HepG2 (cell line): Measurements from ENCODE around the gene TLE1. TPM values are rescaled to one million over a fixed set of nuclear protein-coding genes. Genes with fewer than 3 reads are reported as not detected.
"Not testable (repeated sequence)": the region's sequence is repeated elsewhere in the genome, so short reads cannot be mapped to it uniquely, and the experiment has no call there.

Experiments
- ATAC-seq: fragments of 200-7000 bp; cut with Tn5 transposase; 3 replicates; pipeline ENCODE4 v1.9.1; 2020; ENCODE audit warnings: mild to moderate bottlenecking, moderate library complexity
- BruUV-seq: library from RNA; stranded (reverse); fragments of 400-500 nt; replicated peaks from 2 replicates; lab custom pipeline; 2021; lab: Mats Ljungman, UMichigan
- CTCF ChIA-PET: fragments of 300-600 bp; formaldehyde crosslinking; extraction: SDS; loops from one replicate; lab custom pipeline; 2021; ENCODE audit warnings: low total read pairs, inconsistent platforms, low intra/inter-chr PET ratio; lab: Yijun Ruan, JAX
- POLR2A ChIA-PET: fragments of 350-600 bp; sonication (Branson Sonifier 250); formaldehyde crosslinking; loops from one replicate; lab custom pipeline; 2020; ENCODE audit warnings: antibody characterized with exemption, inconsistent platforms; lab: Yijun Ruan, JAX
- DNase-seq: peaks from one replicate; pipeline ENCODE4 v3.0.0-alpha.2; 2015; ENCODE audit warnings: low spot score
- FAIRE-seq: peaks from 3 replicates; lab custom pipeline; 2011; peaks lifted over from hg19 to GRCh38; lab: Jason Lieb, UNC
- H2AFZ ChIP-seq: one replicate; pipeline ENCODE4 v1.6.1; 2011; ENCODE audit warnings: low read length, inconsistent platforms
- H3K27ac ChIP-seq: fragments of 300-600 bp; 3 replicates; pipeline ENCODE4 v1.8.0; 2011; ENCODE audit warnings: mixed run types, mild to moderate bottlenecking, mixed read lengths, low read length, inconsistent platforms; ENCODE audit not compliant: insufficient read depth; ENCODE audit errors: extremely low read length
- H3K27me3 ChIP-seq, 2 experiments: fragments of 200-600 bp in 1 of 2; 2 replicates in 1 of 2; 3 replicates in 1 of 2; pipeline versions ENCODE4 v1.6.0 to v1.8.0; 2011; ENCODE audit warnings: low read length in 2 of 2, mild to moderate bottlenecking in 2 of 2, moderate library complexity in 2 of 2, inconsistent platforms in 1 of 2; ENCODE audit not compliant: insufficient read depth in 2 of 2, control insufficient read depth in 1 of 2
- H3K36me3 ChIP-seq, 2 experiments: fragments of 200-600 bp in 1 of 2; replicated peaks in 1 of 2; 2 replicates in 1 of 2; 3 replicates in 1 of 2; pipeline versions ENCODE4 v1.5.1 to v1.8.0; 2011; ENCODE audit warnings: low read length in 2 of 2, inconsistent platforms in 1 of 2; ENCODE audit not compliant: insufficient read depth in 2 of 2, control insufficient read depth in 1 of 2
- H3K4me1 ChIP-seq: 2 replicates; pipeline ENCODE4 v1.5.1; 2012; ENCODE audit warnings: low read length, inconsistent platforms; ENCODE audit not compliant: insufficient read depth
- H3K4me2 ChIP-seq: 2 replicates; pipeline ENCODE4 v1.6.0; 2011; ENCODE audit warnings: low read depth, low read length, inconsistent platforms
- H3K4me3 ChIP-seq, 3 experiments: fragments of 200-600 bp in 1 of 3; sonication (generic), shearing (Covaris generic) in 1 of 3; replicated peaks in 1 of 3; 2 replicates each; pipeline ENCODE4 v1.5.1; 2011 to 2016; ENCODE audit warnings: low read length in 3 of 3, inconsistent platforms in 2 of 3, low read depth in 2 of 3, mild to moderate bottlenecking in 2 of 3, control low read depth in 1 of 3, mixed read lengths in 1 of 3; ENCODE audit not compliant: insufficient read depth in 1 of 3
- H3K79me2 ChIP-seq: one replicate; pipeline ENCODE4 v1.6.1; 2011; ENCODE audit warnings: low read length, inconsistent platforms; ENCODE audit not compliant: insufficient read depth
- H3K9ac ChIP-seq: 2 replicates; pipeline ENCODE4 v1.6.0; 2011; ENCODE audit warnings: mild to moderate bottlenecking, low read depth, low read length, inconsistent platforms; ENCODE audit not compliant: insufficient read depth
- H3K9me3 ChIP-seq: 2 replicates; pipeline ENCODE4 v1.5.1; 2012; ENCODE audit warnings: mild to moderate bottlenecking, low read length
- H4K20me1 ChIP-seq: 2 replicates; pipeline ENCODE4 v1.6.0; 2011; ENCODE audit warnings: inconsistent platforms, mild to moderate bottlenecking, low read length, moderate library complexity; ENCODE audit not compliant: insufficient read depth
- CEBPB ChIP-seq: IDR thresholded peaks from 2 replicates; pipeline ENCODE4 v1.6.1; 2011; ENCODE audit warnings: low read depth, low read length, improper control_type of control experiment, borderline replicate concordance
- TBL1XR1 ChIP-seq: fragments of 150-350 bp; IDR thresholded peaks from 2 replicates; pipeline ENCODE4 v1.6.1; 2014; ENCODE audit warnings: borderline replicate concordance, low read length; ENCODE audit not compliant: partially characterized antibody
- WGBS: methylation state at CpG from one replicate; pipeline ENCODE4 v1.1.6; 2017; ENCODE audit warnings: low lambda C conversion rate; 5-methylcytosine and 5-hydroxymethylcytosine counted together
- in situ Hi-C: cut with HindIII; loops from 2 replicates; pipeline ENCODE4 v1.10.0; 2017; ENCODE audit warnings: low pct_unique_long_range_greater_than_20kb; ENCODE audit not compliant: extremely low pct_ligation_motif_present
- intact Hi-C: fragments of 100-400 bp; cut with micrococcal nuclease; formaldehyde crosslinking; loops from one replicate; pipeline ENCODE4 v1.10.0; 2022; ENCODE audit not compliant: unreplicated experiment
- polyA plus RNA-seq, 8 experiments: library from polyadenylated mRNA; depleted of rRNA in 3 of 8; stranded (reverse) in 7 of 8; unstranded in 1 of 8; fragments of >200 nt; fragmentation: Illumina TruSeq in 4 of 8; extraction: Trizol in 4 of 8; gene quantifications; 2 replicates each; pipeline versions ENCODE4 v1.2.1 to v1.2.3, GENCODE V29; 2011 to 2016; ENCODE audit warnings: low read depth in 4 of 8, missing spikeins in 1 of 8, mixed read lengths in 1 of 8; ENCODE audit not compliant: insufficient read depth in 1 of 8
- total RNA-seq, 5 experiments: library from RNA; depleted of rRNA; stranded (reverse); fragments of >200 nt; fragmentation: Illumina TruSeq; extraction: Trizol; gene quantifications; 2 replicates each; pipeline ENCODE4 v1.2.3, GENCODE V29; 2016; ENCODE audit warnings: low read depth in 1 of 5

Gene TLE1
- total and polyA plus RNA-seq, 2 of the 13 experiments (the other 11 are each of a cell fraction or from before 2014, with no cell fraction given) = 35.9 to 109 TPM

DNA sequence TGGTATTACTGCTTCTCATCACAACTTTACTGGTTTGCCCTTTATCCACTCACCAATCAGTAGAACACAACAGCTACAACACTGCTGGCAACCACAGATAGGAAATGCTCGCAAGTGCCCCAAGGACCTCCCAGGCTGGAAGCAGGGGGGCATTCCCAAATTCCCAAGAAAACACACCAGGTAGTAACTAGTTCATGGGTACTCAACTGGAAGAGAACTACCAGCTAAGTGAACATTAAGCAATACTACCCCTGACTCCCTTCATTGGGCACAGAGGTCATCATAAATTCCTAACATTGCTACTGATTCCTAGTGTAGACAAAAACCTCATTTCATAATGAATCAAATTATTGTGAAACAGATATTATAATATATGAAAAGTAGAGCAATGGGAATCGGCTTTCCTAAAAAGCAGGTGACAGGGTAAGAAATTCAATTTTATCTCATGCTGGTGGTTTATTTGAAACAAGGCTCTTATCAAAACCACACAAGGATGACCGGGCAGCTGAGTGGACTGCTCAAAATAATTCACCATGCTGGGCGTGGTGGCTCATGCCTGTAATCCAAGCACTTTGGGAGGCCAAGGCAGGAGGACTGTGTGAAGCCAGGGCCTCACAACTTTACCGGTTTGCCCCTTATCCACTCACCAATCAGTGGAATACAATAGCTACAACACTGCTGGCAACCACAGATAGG, 81.6 kb downstream of the TLE1 start:
- Histone ChIP-seq H3K4me1 (peaks cover 66% of the 10 kb centered on the region), H3K36me3 (peaks cover 22 to 74% of the 10 kb centered on the region in 2 experiments), H3K9ac (no peak overlapping the region), H3K4me3 (no peak overlapping the region), H3K4me2 (no peak overlapping the region), H3K79me2 (no peaks in the 10 kb centered on the region), H4K20me1 (no peaks in the 10 kb centered on the region), H3K9me3 (no peaks in the 10 kb centered on the region), H2AFZ (no peak overlapping the region), H3K27ac (no peak overlapping the region), H3K27me3 (no peaks in the 10 kb centered on the region)
- no peak for FAIRE-seq
- BruUV-seq = no TSS peak
- ChIA-PET POLR2A (interaction anchor here (0.6 to 2.0 kb wide), 4 partner anchors 20 to 99 kb away, joined by 3 to 8 read pairs (median 3); no protein-coding TSS in a partner anchor), CTCF (no interaction called here)
- in situ Hi-C loops (no loop called here), intact Hi-C loops (no loop called here)
- ATAC-seq = no peak
- no peak for DNase-seq
- WGBS = 84% methylated on average over 5 of the region's 5 CpGs
- TF ChIP-seq TBL1XR1 (no peak), CEBPB (peak; percentile 59)

DNA sequence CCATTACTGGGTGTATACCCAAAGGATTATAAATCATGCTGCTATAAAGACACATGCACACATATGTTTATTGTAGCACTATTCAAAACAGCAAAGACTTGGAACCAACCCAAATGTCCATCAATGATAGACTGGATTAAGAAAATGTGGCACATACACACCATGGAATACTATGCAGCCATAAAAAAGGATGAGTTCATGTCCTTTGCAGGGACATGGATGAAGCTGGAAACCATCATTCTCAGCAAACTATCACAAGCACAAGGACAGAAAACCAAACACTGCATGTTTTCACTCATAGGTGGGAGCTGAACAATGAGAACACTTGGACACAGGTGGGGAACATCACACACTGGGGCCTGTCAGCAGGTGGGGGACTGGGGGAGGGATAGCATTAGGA, 83.1 kb downstream of the TLE1 start:
- H2AFZ ChIP-seq, POLR2A ChIA-PET, intact Hi-C loops, H3K4me3 ChIP-seq, H3K9ac ChIP-seq, H3K9me3 ChIP-seq, DNase-seq, H3K4me2 ChIP-seq, H3K79me2 ChIP-seq, CTCF ChIA-PET, H3K27me3 ChIP-seq, BruUV-seq, H4K20me1 ChIP-seq, ATAC-seq, in situ Hi-C loops, FAIRE-seq, H3K27ac ChIP-seq: not testable (repeated sequence)
- Histone ChIP-seq H3K36me3 (peaks cover 17 to 74% of the 10 kb centered on the region in 2 experiments), H3K4me1 (peaks cover 51% of the 10 kb centered on the region)
